GM21381 (cell line): ENCODE data around the gene ACSL1.

Source experiments
- ATAC-seq: cut with Tn5 transposase; IDR thresholded peaks from one replicate; pipeline ENCODE4 v1.9.1; 2021; ENCODE audit warnings: mild to moderate bottlenecking, moderate library complexity; ENCODE audit not compliant: unreplicated experiment

The ACSL1 gene

GRCh38 chr4:184825896-184826690 is at the start of gene ACSL1:
ACSL1 (minus strand) TSS chr4:184825968; CDS start chr4:184803514, 22,454 bp downstream.
- ATAC-seq: peak; percentile 66

GRCh38 chr4:184873054-184873453 is 47.3 kb upstream of the ACSL1 start:
- ATAC-seq: no peak

GRCh38 chr4:184870718-184871117 is 45.0 kb upstream of the ACSL1 start:
- ATAC-seq: no peak

- no peak for ATAC-seq
Observed at GRCh38 chr4:184868623-184869022, 42.9 kb upstream of the ACSL1 start.

GRCh38 chr4:184863916-184864315 is 38.1 kb upstream of the ACSL1 start:
- no peak for ATAC-seq

GRCh38 chr4:184861047-184861446 is 35.3 kb upstream of the ACSL1 start:
- ATAC-seq: no peak

- peak; percentile 59 for ATAC-seq
Observed at GRCh38 chr4:184860018-184860779, 34.4 kb upstream of the ACSL1 start.

GRCh38 chr4:184857441-184858121 is 31.8 kb upstream of the ACSL1 start:
- ATAC-seq: no peak

- ATAC-seq: no peak
Observed at GRCh38 chr4:184856277-184856609, 30.5 kb upstream of the ACSL1 start.

- no peak for ATAC-seq
Observed at GRCh38 chr4:184854673-184855072, 28.9 kb upstream of the ACSL1 start.

- ATAC-seq: no peak
Observed at GRCh38 chr4:184853436-184853835, 27.7 kb upstream of the ACSL1 start.

- no peak for ATAC-seq
Observed at GRCh38 chr4:184851886-184852285, 26.1 kb upstream of the ACSL1 start.

- ATAC-seq: peak; percentile 59
Observed at GRCh38 chr4:184851200-184851541, 25.4 kb upstream of the ACSL1 start.

- ATAC-seq: peak; percentile 35
Observed at GRCh38 chr4:184850431-184851199, 24.8 kb upstream of the ACSL1 start.

- ATAC-seq: no peak
Observed at GRCh38 chr4:184850018-184850417, 24.2 kb upstream of the ACSL1 start.

GRCh38 chr4:184849185-184849584 is 23.4 kb upstream of the ACSL1 start:
- ATAC-seq: no peak

- peak; percentile 29 for ATAC-seq
Observed at GRCh38 chr4:184848510-184848909, 22.7 kb upstream of the ACSL1 start.

- no peak for ATAC-seq
Observed at GRCh38 chr4:184846531-184846930, 20.8 kb upstream of the ACSL1 start.

- no peak for ATAC-seq
Observed at GRCh38 chr4:184845367-184846021, 19.7 kb upstream of the ACSL1 start.

- no peak for ATAC-seq
Observed at GRCh38 chr4:184844742-184845141, 19.0 kb upstream of the ACSL1 start.
